HepG2 (cell line): ENCODE results near the gene NINL. TPM values are rescaled to one million over a fixed set of nuclear protein-coding genes. Genes with fewer than 3 reads are reported as not detected.

Experiments
- AGO2 ChIP-seq: fragments of 200-400 bp; formaldehyde crosslinking; optimal IDR thresholded peaks from 2 replicates; pipeline ENCODE3; 2017; ENCODE audit warnings: mild to moderate bottlenecking, low read depth, low read length, moderate library complexity
- AKAP8 ChIP-seq: sonication (generic); formaldehyde crosslinking; IDR thresholded peaks from 2 replicates; pipeline ENCODE4 v1.5.1; 2020; ENCODE audit warnings: mild to moderate bottlenecking, missing genetic modification reagents
- FOXP1 ChIP-seq, 2 experiments: fragments of 450-650 bp in 1 of 2; IDR thresholded peaks; 2 replicates each; pipeline ENCODE4 v1.6.1; 2017 to 2018; ENCODE audit warnings: antibody characterized with exemption in 1 of 2
- GATAD1 ChIP-seq: IDR thresholded peaks from 2 replicates; pipeline ENCODE4 v1.6.1; 2016; ENCODE audit warnings: missing genetic modification reagents, missing compliant biosample characterization
- HNF4A ChIP-seq: sonication (generic); formaldehyde crosslinking; IDR thresholded peaks from 2 replicates; pipeline ENCODE4 v1.4.0; 2020; ENCODE audit warnings: missing genetic modification reagents
- KLF15 ChIP-seq: sonication (generic); formaldehyde crosslinking; IDR thresholded peaks from 2 replicates; pipeline ENCODE4 v1.8.1; 2023; ENCODE audit warnings: borderline replicate concordance, mild to moderate bottlenecking, inconsistent platforms, missing genetic modification reagents, mixed read lengths
- MAFF ChIP-seq: IDR thresholded peaks from 2 replicates; pipeline ENCODE4 v1.6.1; 2011; ENCODE audit warnings: low read depth, low read length, improper control_type of control experiment
- PAF1 ChIP-seq: IDR thresholded peaks from 2 replicates; pipeline ENCODE4 v1.6.1; 2016; ENCODE audit warnings: missing genetic modification reagents, missing compliant biosample characterization
- RELA ChIP-seq: sonication (generic); formaldehyde crosslinking; IDR thresholded peaks from 2 replicates; pipeline ENCODE4 v1.4.0; 2020; ENCODE audit warnings: missing genetic modification reagents
- SALL2 ChIP-seq: sonication (generic); formaldehyde crosslinking; IDR thresholded peaks from 2 replicates; pipeline ENCODE4 v1.8.1; 2023; ENCODE audit warnings: mild to moderate bottlenecking, missing genetic modification reagents, inconsistent platforms
- SRY ChIP-seq: sonication (generic); formaldehyde crosslinking; IDR thresholded peaks from 2 replicates; pipeline ENCODE4 v1.8.0; 2022; ENCODE audit warnings: mild to moderate bottlenecking, missing genetic modification reagents
- ZFY ChIP-seq: sonication (generic); formaldehyde crosslinking; IDR thresholded peaks from 2 replicates; pipeline ENCODE4 v1.4.0; 2020; ENCODE audit warnings: missing genetic modification reagents
- ZNF124 ChIP-seq: sonication (generic); formaldehyde crosslinking; IDR thresholded peaks from 2 replicates; pipeline ENCODE4 v1.4.0; 2020; ENCODE audit warnings: missing genetic modification reagents
- ZNF451 ChIP-seq: sonication (generic); formaldehyde crosslinking; IDR thresholded peaks from 2 replicates; pipeline ENCODE4 v1.5.0; 2020; ENCODE audit warnings: mild to moderate bottlenecking, missing genetic modification reagents
- ZNF468 ChIP-seq: sonication (generic); formaldehyde crosslinking; IDR thresholded peaks from 2 replicates; pipeline ENCODE4 v1.8.0; 2022; ENCODE audit warnings: mild to moderate bottlenecking, moderate library complexity, missing genetic modification reagents
- ZNF543 ChIP-seq: sonication (generic); formaldehyde crosslinking; IDR thresholded peaks from 2 replicates; pipeline ENCODE4 v1.4.0; 2020; ENCODE audit warnings: mild to moderate bottlenecking, missing genetic modification reagents
- ZNF570 ChIP-seq: sonication (generic); formaldehyde crosslinking; IDR thresholded peaks from 2 replicates; pipeline ENCODE4 v1.4.0; 2020; ENCODE audit warnings: mild to moderate bottlenecking, missing genetic modification reagents, borderline replicate concordance
- ZNF75D ChIP-seq: sonication (generic); formaldehyde crosslinking; IDR thresholded peaks from 2 replicates; pipeline ENCODE4 v1.8.1; 2023; ENCODE audit warnings: missing genetic modification reagents, mild to moderate bottlenecking, borderline replicate concordance
- ZNF782 ChIP-seq: sonication (generic); formaldehyde crosslinking; IDR thresholded peaks from 2 replicates; pipeline ENCODE4 v1.4.0; 2020; ENCODE audit warnings: missing genetic modification reagents, mild to moderate bottlenecking, borderline replicate concordance
- polyA plus RNA-seq, 8 experiments: library from polyadenylated mRNA; depleted of rRNA in 3 of 8; stranded (reverse) in 7 of 8; unstranded in 1 of 8; fragments of >200 nt; fragmentation: Illumina TruSeq in 4 of 8; extraction: Trizol in 4 of 8; gene quantifications; 2 replicates each; pipeline versions ENCODE4 v1.2.1 to v1.2.3, GENCODE V29; 2011 to 2016; ENCODE audit warnings: low read depth in 4 of 8, missing spikeins in 1 of 8, mixed read lengths in 1 of 8; ENCODE audit not compliant: insufficient read depth in 1 of 8
- total RNA-seq, 5 experiments: library from RNA; depleted of rRNA; stranded (reverse); fragments of >200 nt; fragmentation: Illumina TruSeq; extraction: Trizol; gene quantifications; 2 replicates each; pipeline ENCODE4 v1.2.3, GENCODE V29; 2016; ENCODE audit warnings: low read depth in 1 of 5
- TF ChIP-seq, protein P1 (sequence below): sonication (generic); formaldehyde crosslinking; IDR thresholded peaks from 2 replicates; pipeline ENCODE4 v1.5.1; 2020; ENCODE audit warnings: missing genetic modification reagents, mild to moderate bottlenecking, borderline replicate concordance
- TF ChIP-seq, protein P2 (sequence below): IDR thresholded peaks from 2 replicates; pipeline ENCODE4 v1.6.1; 2016; ENCODE audit warnings: missing compliant biosample characterization, missing genetic modification reagents, borderline replicate concordance
- TF ChIP-seq, protein P3 (sequence below): sonication (generic); formaldehyde crosslinking; IDR thresholded peaks from 2 replicates; pipeline ENCODE4 v1.5.1; 2020; ENCODE audit warnings: mild to moderate bottlenecking, missing genetic modification reagents, borderline replicate concordance

The NINL gene
- total and polyA plus RNA-seq, 2 of the 13 experiments (the other 11 are each of a cell fraction or from before 2014, with no cell fraction given) = 32.3 to 34.3 TPM

DNA sequence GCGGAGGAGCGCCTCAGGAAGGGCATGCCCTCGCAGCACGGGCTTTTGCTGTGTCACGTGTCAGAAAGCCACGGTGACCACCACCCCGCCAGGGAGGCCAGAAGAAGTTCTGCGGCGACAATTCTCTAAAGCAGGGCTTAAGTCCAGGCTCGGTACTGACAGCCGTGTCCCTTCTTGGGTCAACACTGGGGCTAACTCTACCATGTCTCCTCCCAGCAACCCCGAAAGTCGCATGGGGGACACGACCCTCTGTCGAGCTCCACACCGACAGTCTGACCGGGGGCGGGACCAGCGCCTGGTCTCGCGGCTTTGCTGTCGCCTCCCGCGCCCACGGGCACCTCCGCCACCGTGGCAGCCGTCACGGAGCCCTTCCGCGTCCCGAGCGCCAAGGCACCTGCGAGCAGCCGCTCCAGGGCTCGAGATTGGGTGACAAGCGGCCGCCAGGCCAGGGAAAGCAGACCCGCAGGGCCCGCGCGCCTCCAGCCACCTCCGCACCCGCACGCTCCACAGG, 37.9 kb upstream of the NINL start (continued):
- TF ChIP-seq ZNF782 (peak; percentile 90), ZNF543 (CRISPR knock-in tag) (peak; percentile 85; the same call in 1 of the 2 replicates), PAF1 (no peak), MAFF (no peak), SALL2 (CRISPR knock-in tag) (peak; percentile 91; the same call in 1 of the 2 replicates), ZNF570 (CRISPR knock-in tag) (peak; percentile 92; the same call in 1 of the 2 replicates), AGO2 (peak; percentile 82), ZNF468 (CRISPR knock-in tag) (peak; percentile 98), FOXP1 (IDR thresholded peaks at IDR 0.05) (no peak), FOXP1 (CRISPR knock-in tag; IDR thresholded peaks at IDR 0.05) (no peak), RELA (no peak), GATAD1 (CRISPR knock-in tag) (no peak), AKAP8 (CRISPR knock-in tag) (peak; percentile 87; the same call in 1 of the 2 replicates), SRY (CRISPR knock-in tag) (0 out of 2 replicates have a peak, but pooled peaks have one; percentile 81), ZFY (CRISPR knock-in tag) (no peak; the same call in 1 of the 2 replicates), ZNF451 (no peak; the same call in 1 of the 2 replicates), KLF15 (CRISPR knock-in tag) (peak; percentile 79; the same call in 1 of the 2 replicates), ZNF75D (CRISPR knock-in tag) (no peak), HNF4A (no peak), ZNF124 (CRISPR knock-in tag) (no peak)
- TF ChIP-seq, protein P1, sequence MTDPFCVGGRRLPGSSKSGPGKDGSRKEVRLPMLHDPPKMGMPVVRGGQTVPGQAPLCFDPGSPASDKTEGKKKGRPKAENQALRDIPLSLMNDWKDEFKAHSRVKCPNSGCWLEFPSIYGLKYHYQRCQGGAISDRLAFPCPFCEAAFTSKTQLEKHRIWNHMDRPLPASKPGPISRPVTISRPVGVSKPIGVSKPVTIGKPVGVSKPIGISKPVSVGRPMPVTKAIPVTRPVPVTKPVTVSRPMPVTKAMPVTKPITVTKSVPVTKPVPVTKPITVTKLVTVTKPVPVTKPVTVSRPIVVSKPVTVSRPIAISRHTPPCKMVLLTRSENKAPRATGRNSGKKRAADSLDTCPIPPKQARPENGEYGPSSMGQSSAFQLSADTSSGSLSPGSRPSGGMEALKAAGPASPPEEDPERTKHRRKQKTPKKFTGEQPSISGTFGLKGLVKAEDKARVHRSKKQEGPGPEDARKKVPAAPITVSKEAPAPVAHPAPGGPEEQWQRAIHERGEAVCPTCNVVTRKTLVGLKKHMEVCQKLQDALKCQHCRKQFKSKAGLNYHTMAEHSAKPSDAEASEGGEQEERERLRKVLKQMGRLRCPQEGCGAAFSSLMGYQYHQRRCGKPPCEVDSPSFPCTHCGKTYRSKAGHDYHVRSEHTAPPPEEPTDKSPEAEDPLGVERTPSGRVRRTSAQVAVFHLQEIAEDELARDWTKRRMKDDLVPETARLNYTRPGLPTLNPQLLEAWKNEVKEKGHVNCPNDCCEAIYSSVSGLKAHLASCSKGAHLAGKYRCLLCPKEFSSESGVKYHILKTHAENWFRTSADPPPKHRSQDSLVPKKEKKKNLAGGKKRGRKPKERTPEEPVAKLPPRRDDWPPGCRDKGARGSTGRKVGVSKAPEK (CRISPR knock-in tag) = peak; percentile 5; the same call in 1 of the 2 replicates
- TF ChIP-seq, protein P2, sequence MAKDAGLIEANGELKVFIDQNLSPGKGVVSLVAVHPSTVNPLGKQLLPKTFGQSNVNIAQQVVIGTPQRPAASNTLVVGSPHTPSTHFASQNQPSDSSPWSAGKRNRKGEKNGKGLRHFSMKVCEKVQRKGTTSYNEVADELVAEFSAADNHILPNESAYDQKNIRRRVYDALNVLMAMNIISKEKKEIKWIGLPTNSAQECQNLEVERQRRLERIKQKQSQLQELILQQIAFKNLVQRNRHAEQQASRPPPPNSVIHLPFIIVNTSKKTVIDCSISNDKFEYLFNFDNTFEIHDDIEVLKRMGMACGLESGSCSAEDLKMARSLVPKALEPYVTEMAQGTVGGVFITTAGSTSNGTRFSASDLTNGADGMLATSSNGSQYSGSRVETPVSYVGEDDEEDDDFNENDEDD = peak; percentile 66; the same call in 1 of the 2 replicates
- TF ChIP-seq, protein P3, sequence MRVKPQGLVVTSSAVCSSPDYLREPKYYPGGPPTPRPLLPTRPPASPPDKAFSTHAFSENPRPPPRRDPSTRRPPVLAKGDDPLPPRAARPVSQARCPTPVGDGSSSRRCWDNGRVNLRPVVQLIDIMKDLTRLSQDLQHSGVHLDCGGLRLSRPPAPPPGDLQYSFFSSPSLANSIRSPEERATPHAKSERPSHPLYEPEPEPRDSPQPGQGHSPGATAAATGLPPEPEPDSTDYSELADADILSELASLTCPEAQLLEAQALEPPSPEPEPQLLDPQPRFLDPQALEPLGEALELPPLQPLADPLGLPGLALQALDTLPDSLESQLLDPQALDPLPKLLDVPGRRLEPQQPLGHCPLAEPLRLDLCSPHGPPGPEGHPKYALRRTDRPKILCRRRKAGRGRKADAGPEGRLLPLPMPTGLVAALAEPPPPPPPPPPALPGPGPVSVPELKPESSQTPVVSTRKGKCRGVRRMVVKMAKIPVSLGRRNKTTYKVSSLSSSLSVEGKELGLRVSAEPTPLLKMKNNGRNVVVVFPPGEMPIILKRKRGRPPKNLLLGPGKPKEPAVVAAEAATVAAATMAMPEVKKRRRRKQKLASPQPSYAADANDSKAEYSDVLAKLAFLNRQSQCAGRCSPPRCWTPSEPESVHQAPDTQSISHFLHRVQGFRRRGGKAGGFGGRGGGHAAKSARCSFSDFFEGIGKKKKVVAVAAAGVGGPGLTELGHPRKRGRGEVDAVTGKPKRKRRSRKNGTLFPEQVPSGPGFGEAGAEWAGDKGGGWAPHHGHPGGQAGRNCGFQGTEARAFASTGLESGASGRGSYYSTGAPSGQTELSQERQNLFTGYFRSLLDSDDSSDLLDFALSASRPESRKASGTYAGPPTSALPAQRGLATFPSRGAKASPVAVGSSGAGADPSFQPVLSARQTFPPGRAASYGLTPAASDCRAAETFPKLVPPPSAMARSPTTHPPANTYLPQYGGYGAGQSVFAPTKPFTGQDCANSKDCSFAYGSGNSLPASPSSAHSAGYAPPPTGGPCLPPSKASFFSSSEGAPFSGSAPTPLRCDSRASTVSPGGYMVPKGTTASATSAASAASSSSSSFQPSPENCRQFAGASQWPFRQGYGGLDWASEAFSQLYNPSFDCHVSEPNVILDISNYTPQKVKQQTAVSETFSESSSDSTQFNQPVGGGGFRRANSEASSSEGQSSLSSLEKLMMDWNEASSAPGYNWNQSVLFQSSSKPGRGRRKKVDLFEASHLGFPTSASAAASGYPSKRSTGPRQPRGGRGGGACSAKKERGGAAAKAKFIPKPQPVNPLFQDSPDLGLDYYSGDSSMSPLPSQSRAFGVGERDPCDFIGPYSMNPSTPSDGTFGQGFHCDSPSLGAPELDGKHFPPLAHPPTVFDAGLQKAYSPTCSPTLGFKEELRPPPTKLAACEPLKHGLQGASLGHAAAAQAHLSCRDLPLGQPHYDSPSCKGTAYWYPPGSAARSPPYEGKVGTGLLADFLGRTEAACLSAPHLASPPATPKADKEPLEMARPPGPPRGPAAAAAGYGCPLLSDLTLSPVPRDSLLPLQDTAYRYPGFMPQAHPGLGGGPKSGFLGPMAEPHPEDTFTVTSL (CRISPR knock-in tag) = no peak; the same call in none of the 2 replicates
